ENCODE data around the gene ZNF564.

GRCh38 chr19:12555456-12555930, 4.2 kb upstream of the ZNF564 start:
- TF ChIP-seq, protein P1, sequence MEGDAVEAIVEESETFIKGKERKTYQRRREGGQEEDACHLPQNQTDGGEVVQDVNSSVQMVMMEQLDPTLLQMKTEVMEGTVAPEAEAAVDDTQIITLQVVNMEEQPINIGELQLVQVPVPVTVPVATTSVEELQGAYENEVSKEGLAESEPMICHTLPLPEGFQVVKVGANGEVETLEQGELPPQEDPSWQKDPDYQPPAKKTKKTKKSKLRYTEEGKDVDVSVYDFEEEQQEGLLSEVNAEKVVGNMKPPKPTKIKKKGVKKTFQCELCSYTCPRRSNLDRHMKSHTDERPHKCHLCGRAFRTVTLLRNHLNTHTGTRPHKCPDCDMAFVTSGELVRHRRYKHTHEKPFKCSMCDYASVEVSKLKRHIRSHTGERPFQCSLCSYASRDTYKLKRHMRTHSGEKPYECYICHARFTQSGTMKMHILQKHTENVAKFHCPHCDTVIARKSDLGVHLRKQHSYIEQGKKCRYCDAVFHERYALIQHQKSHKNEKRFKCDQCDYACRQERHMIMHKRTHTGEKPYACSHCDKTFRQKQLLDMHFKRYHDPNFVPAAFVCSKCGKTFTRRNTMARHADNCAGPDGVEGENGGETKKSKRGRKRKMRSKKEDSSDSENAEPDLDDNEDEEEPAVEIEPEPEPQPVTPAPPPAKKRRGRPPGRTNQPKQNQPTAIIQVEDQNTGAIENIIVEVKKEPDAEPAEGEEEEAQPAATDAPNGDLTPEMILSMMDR (CRISPR knock-in tag; IDR thresholded peaks at IDR 0.05): no peak
- TF ChIP-seq NPAS2 (CRISPR knock-in tag; IDR thresholded peaks at IDR 0.05; ENCODE audit: borderline replicate concordance) (no peak), CEBPG (CRISPR knock-in tag; IDR thresholded peaks at IDR 0.05) (no peak), RFXANK (CRISPR knock-in tag; IDR thresholded peaks at IDR 0.05) (no peak)
- TF ChIP-seq, protein P2, sequence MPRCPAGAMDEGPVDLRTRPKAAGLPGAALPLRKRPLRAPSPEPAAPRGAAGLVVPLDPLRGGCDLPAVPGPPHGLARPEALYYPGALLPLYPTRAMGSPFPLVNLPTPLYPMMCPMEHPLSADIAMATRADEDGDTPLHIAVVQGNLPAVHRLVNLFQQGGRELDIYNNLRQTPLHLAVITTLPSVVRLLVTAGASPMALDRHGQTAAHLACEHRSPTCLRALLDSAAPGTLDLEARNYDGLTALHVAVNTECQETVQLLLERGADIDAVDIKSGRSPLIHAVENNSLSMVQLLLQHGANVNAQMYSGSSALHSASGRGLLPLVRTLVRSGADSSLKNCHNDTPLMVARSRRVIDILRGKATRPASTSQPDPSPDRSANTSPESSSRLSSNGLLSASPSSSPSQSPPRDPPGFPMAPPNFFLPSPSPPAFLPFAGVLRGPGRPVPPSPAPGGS (CRISPR knock-in tag; IDR thresholded peaks at IDR 0.05): no peak
